ENCODE data around the gene LRRC26.
A peak's percentile ranks its signal among the peaks of the same experiment; 100 is the strongest.

LRRC26 gene

GRCh38 chr9:137173796-137174664 is 4.2 kb upstream of the LRRC26 start:
- no peak for TF ChIP-seq POLR2A (IDR thresholded peaks at IDR 0.05; ENCODE audit: low read length)
- DNase-seq, result no peak

GRCh38 chr9:137172901-137173795 is 3.3 kb upstream of the LRRC26 start:
- DNase-seq, result no peak
- no peak for TF ChIP-seq POLR2A (IDR thresholded peaks at IDR 0.05; ENCODE audit: low read length)
- TF ChIP-seq GATA1 (IDR thresholded peaks at IDR 0.05; ENCODE audit: low read depth, low read length), result no peak

GRCh38 chr9:137171149-137171900 is 1.5 kb upstream of the LRRC26 start:
- TF ChIP-seq GATA1 (IDR thresholded peaks at IDR 0.05; ENCODE audit: low read depth, low read length) (no peak), POLR2A (IDR thresholded peaks at IDR 0.05; ENCODE audit: low read length) (no peak)

GRCh38 chr9:137170486-137171148 is 766 bp upstream of the LRRC26 start:
- TF ChIP-seq POLR2A (IDR thresholded peaks at IDR 0.05; ENCODE audit: low read length), result no peak
- no peak for TF ChIP-seq GATA1 (IDR thresholded peaks at IDR 0.05; ENCODE audit: low read depth, low read length)
- DNase-seq, result no peak

More at GRCh38 chr9:137171149-137171900, 1.5 kb upstream of the LRRC26 start:
- no peak for DNase-seq

- TF ChIP-seq POLR2A (IDR thresholded peaks at IDR 0.05; ENCODE audit: low read length), result no peak
- peak; percentile 42 to 72 for DNase-seq
Observed at GRCh38 chr9:137168904-137169856, 671 bp downstream of the LRRC26 start.

GRCh38 chr9:137168573-137168903 is 1.3 kb downstream of the LRRC26 start:
- TF ChIP-seq GATA1 (IDR thresholded peaks at IDR 0.05; ENCODE audit: low read depth, low read length) (no peak), POLR2A (IDR thresholded peaks at IDR 0.05; ENCODE audit: low read length) (no peak)
- DNase-seq, result peak in 1 of 2 experiments; percentile 42

- TF ChIP-seq GATA1 (IDR thresholded peaks at IDR 0.05; ENCODE audit: low read depth, low read length), result no peak
- no peak for TF ChIP-seq POLR2A (IDR thresholded peaks at IDR 0.05; ENCODE audit: low read length)
- peak; percentile 34 to 58 for DNase-seq
Observed at GRCh38 chr9:137167747-137168572, 1.9 kb downstream of the LRRC26 start.

- TF ChIP-seq GATA1 (IDR thresholded peaks at IDR 0.05; ENCODE audit: low read depth, low read length) (no peak), POLR2A (IDR thresholded peaks at IDR 0.05; ENCODE audit: low read length) (no peak)
- DNase-seq, result no peak
Observed at GRCh38 chr9:137167277-137167746, 2.5 kb downstream of the LRRC26 start.

- TF ChIP-seq POLR2A (IDR thresholded peaks at IDR 0.05; ENCODE audit: low read length) (no peak), GATA1 (IDR thresholded peaks at IDR 0.05; ENCODE audit: low read depth, low read length) (no peak)
- DNase-seq, result no peak
Observed at GRCh38 chr9:137166380-137167229, 3.2 kb downstream of the LRRC26 start.

GRCh38 chr9:137165250-137165836 is 4.5 kb downstream of the LRRC26 start:
- TF ChIP-seq GATA1 (IDR thresholded peaks at IDR 0.05; ENCODE audit: low read depth, low read length) (no peak), POLR2A (IDR thresholded peaks at IDR 0.05; ENCODE audit: low read length) (no peak)

More at GRCh38 chr9:137165250-137165836, 4.5 kb downstream of the LRRC26 start:
- DNase-seq, result no peak

Measured in erythroblast (primary cell).